BLaER1 (cell line): ENCODE measurements around the gene ELMO3.
A peak's percentile ranks its signal among the peaks of the same experiment; 100 is the strongest.

Experiments
- H3K27ac ChIP-seq: shearing (Covaris generic); formaldehyde crosslinking; 2 replicates; pipeline ENCODE4 v1.8.1; 2022
- H3K27me3 ChIP-seq: shearing (Covaris generic); formaldehyde crosslinking; 2 replicates; pipeline ENCODE4 v1.8.1; 2022
- H3K36me3 ChIP-seq: shearing (Covaris generic); formaldehyde crosslinking; 2 replicates; pipeline ENCODE4 v1.8.1; 2022
- H3K4me1 ChIP-seq: shearing (Covaris generic); formaldehyde crosslinking; 2 replicates; pipeline ENCODE4 v1.8.1; 2022
- H3K4me2 ChIP-seq: shearing (Covaris generic); formaldehyde crosslinking; 2 replicates; pipeline ENCODE4 v1.8.1; 2022
- H3K4me3 ChIP-seq: shearing (Covaris generic); formaldehyde crosslinking; 2 replicates; pipeline ENCODE4 v1.8.1; 2022
- H3K9ac ChIP-seq: shearing (Covaris generic); formaldehyde crosslinking; 2 replicates; pipeline ENCODE4 v1.8.1; 2022
- H3K9me3 ChIP-seq: shearing (Covaris generic); formaldehyde crosslinking; 2 replicates; pipeline ENCODE4 v1.8.1; 2022
- H4K20me1 ChIP-seq: shearing (Covaris generic); formaldehyde crosslinking; 2 replicates; pipeline ENCODE4 v1.8.1; 2022
- Cebpa-rat ChIP-seq: shearing (Covaris generic); IDR thresholded peaks from 2 replicates; pipeline ENCODE4 v1.8.1; 2022

The ELMO3 gene, protein sequence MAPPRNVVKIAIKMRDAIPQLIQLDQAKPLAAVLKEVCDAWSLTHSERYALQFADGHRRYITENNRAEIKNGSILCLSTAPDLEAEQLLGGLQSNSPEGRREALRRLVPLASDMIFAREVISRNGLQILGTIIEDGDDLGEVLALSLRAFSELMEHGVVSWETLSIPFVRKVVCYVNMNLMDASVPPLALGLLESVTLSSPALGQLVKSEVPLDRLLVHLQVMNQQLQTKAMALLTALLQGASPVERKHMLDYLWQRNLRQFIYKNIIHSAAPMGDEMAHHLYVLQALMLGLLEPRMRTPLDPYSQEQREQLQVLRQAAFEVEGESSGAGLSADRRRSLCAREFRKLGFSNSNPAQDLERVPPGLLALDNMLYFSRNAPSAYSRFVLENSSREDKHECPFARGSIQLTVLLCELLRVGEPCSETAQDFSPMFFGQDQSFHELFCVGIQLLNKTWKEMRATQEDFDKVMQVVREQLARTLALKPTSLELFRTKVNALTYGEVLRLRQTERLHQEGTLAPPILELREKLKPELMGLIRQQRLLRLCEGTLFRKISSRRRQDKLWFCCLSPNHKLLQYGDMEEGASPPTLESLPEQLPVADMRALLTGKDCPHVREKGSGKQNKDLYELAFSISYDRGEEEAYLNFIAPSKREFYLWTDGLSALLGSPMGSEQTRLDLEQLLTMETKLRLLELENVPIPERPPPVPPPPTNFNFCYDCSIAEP

GRCh38 chr16:67199011-67199807 lies at the start of gene ELMO3:
ELMO3 (plus strand) TSS chr16:67199131; CDS start chr16:67199327, 196 bp downstream.
- peaks cover 88% of the 10 kb centered on the region for H3K36me3 ChIP-seq
- H3K27me3 ChIP-seq = no peaks in the 10 kb centered on the region
- peaks cover 50% of the 10 kb centered on the region for H4K20me1 ChIP-seq
- no peak within 1 kb of the TSS for H3K4me3 ChIP-seq
- peak within 1 kb of the TSS; percentile 39; the same call in 1 of the 2 replicates for H3K27ac ChIP-seq
- peak within 1 kb of the TSS; percentile 60 for H3K4me2 ChIP-seq
- no peak for TF ChIP-seq Cebpa-rat
- peak within 1 kb of the TSS; percentile 43; the same call in 1 of the 2 replicates for H3K9ac ChIP-seq
- no peaks in the 10 kb centered on the region for H3K9me3 ChIP-seq
- H3K4me1 ChIP-seq = peaks cover 29% of the 10 kb centered on the region

DNA sequence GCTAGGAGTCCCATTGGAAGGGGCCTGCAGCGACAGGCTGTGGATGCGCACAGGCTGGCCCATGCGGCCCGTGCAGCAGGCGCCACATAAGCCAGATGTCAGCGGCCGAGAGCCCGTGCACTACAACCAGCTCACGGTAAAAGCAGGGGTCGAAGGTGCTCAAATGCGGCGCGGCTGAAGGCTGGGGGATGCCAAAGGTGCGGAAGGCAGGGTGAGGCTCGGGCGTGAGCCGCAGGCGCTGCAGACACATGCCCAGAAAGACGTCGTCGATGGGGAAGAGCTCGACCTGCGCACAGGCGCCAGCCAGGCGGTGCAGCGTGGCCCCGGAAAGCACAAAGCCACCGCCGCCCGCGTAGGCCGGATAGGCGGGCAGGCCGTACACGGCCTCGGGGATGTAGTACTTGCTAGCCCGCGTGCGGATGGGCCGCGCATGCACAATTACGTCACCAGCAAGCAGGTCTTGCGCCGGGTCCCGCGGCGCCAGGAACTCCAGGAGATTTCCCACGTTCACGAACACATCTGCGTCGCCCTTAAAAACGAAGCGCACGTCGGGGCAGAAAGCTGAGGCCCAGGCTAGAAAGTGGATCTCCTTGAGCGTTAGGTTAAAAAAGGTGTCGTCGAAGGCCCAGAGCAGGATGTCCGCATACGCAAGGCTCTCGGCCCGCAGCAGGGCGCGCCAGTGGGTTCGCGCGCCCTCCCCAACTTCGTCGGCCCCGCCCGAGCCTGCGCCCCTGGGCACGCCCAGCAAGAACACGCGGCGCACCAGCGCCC lies 49.5 kb upstream of the ELMO3 start:
- no peak overlapping the region for H3K27ac ChIP-seq
- H3K9me3 ChIP-seq = peaks cover 6% of the 10 kb centered on the region; the same call in 1 of the 2 replicates
- peaks cover 41% of the 10 kb centered on the region for H3K27me3 ChIP-seq
- no peak for TF ChIP-seq Cebpa-rat
- H3K36me3 ChIP-seq = peaks cover 64% of the 10 kb centered on the region
- H4K20me1 ChIP-seq = peaks cover 98% of the 10 kb centered on the region
- no peak overlapping the region for H3K4me2 ChIP-seq
- no peak overlapping the region for H3K9ac ChIP-seq
- H3K4me3 ChIP-seq = no peak overlapping the region
- H3K4me1 ChIP-seq = peaks cover 14% of the 10 kb centered on the region

- TF ChIP-seq Cebpa-rat = no peak
- Histone ChIP-seq H3K4me1 (peaks cover 18% of the 10 kb centered on the region), H3K9me3 (peaks cover 6% of the 10 kb centered on the region; the same call in 1 of the 2 replicates), H3K36me3 (peaks cover 59% of the 10 kb centered on the region), H3K27me3 (peaks cover 44% of the 10 kb centered on the region), H3K27ac (no peak overlapping the region), H3K4me3 (peak overlapping the region; percentile 68), H3K9ac (peak overlapping the region; percentile 48; the same call in 1 of the 2 replicates), H3K4me2 (peak overlapping the region; percentile 90), H4K20me1 (peaks cover 98% of the 10 kb centered on the region)
Observed at GRCh38 chr16:67150047-67150832, 48.7 kb upstream of the ELMO3 start.

GRCh38 chr16:67150833-67151396 lies 48.0 kb upstream of the ELMO3 start, which contains the start of gene B3GNT9:
B3GNT9 (minus strand) TSS chr16:67150998; CDS start chr16:67150485, 513 bp downstream.
- H3K36me3 ChIP-seq = peaks cover 52% of the 10 kb centered on the region
- H3K9ac ChIP-seq = peak within 1 kb of the TSS; percentile 48; the same call in 1 of the 2 replicates
- peaks cover 48% of the 10 kb centered on the region for H3K27me3 ChIP-seq
- TF ChIP-seq Cebpa-rat = no peak
- peaks cover 6% of the 10 kb centered on the region; the same call in 1 of the 2 replicates for H3K9me3 ChIP-seq
- peak within 1 kb of the TSS; percentile 90 for H3K4me2 ChIP-seq
- no peak within 1 kb of the TSS for H3K27ac ChIP-seq
- peaks cover 24% of the 10 kb centered on the region for H3K4me1 ChIP-seq
- H4K20me1 ChIP-seq = peaks cover 98% of the 10 kb centered on the region
- H3K4me3 ChIP-seq = peak within 1 kb of the TSS; percentile 68

- peaks cover 30% of the 10 kb centered on the region for H3K4me1 ChIP-seq
- H3K27ac ChIP-seq = no peak overlapping the region
- peaks cover 6% of the 10 kb centered on the region; the same call in 1 of the 2 replicates for H3K9me3 ChIP-seq
- TF ChIP-seq Cebpa-rat = no peak
- H3K27me3 ChIP-seq = peaks cover 49% of the 10 kb centered on the region
- H3K9ac ChIP-seq = no peak overlapping the region
- H3K4me2 ChIP-seq = peak overlapping the region; percentile 90; the same call in 1 of the 2 replicates
- no peak overlapping the region for H3K4me3 ChIP-seq
- H3K36me3 ChIP-seq = peaks cover 45% of the 10 kb centered on the region
- H4K20me1 ChIP-seq = peaks cover 98% of the 10 kb centered on the region
Observed at GRCh38 chr16:67151431-67152097, 47.4 kb upstream of the ELMO3 start.

GRCh38 chr16:67154578-67155294 lies 44.2 kb upstream of the ELMO3 start:
- Histone ChIP-seq H3K9ac (no peak overlapping the region), H3K4me2 (peak overlapping the region; percentile 76), H3K9me3 (peaks cover 2% of the 10 kb centered on the region; the same call in 1 of the 2 replicates), H3K27me3 (peaks cover 38% of the 10 kb centered on the region), H3K27ac (no peak overlapping the region), H3K4me1 (peaks cover 57% of the 10 kb centered on the region), H3K4me3 (no peak overlapping the region), H3K36me3 (peaks cover 14% of the 10 kb centered on the region), H4K20me1 (peaks cover 96% of the 10 kb centered on the region)
- no peak for TF ChIP-seq Cebpa-rat
